NCI-H187 treated with DMSO at 0.1 percent for 48 hours (cell line): ENCODE measurements around the gene GCM1.

Source experiments
- DNase-seq: peaks from one replicate; lab custom pipeline; 2025; lab: John Stamatoyannopoulos, UW

GCM1 gene

GRCh38 chr6:53104916-53105315 is 43.7 kb downstream of the GCM1 start:
- DNase-seq, result no peak

- no peak for DNase-seq
Observed at GRCh38 chr6:53103993-53104675, 44.5 kb downstream of the GCM1 start.

DNA sequence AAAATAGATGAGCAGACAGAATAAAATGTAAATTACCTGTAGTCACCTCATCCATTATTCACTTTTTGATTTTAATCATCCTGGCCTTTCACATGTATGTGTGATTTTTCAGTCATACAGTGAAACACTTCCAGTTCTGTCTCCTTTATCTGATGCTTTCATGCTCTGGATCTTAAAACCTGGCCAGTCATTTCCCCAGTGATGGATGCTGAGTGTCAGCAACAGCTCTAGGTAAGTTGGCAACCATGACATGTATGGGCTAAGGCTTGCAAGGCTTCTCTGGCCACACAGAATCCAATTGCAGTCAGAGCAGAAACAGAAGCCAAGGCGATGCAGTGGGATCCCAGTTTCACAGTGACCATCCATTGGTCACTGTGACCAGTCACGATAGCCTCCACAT is 47.6 kb downstream of the GCM1 start:
- DNase-seq, result no peak

DNA sequence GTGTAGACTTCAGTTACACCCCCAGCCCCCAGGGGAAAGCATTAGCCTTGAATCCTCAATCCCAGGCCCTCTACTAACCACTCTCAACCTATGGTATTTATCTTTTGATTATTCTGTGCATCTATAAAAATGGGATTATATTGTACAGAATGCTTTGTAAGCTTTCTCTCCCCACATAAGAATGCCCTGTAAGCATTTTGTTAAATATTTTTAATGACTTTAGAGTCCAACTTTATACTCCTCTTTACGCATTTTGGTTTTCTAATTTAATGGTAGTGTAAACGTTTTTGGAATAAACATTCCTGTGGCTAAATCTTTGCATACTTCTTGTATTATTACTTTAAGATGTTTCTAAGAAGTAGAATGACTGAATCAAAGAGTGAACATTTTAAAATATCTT is 48.1 kb downstream of the GCM1 start:
- no peak for DNase-seq

- DNase-seq, result no peak
Observed at GRCh38 chr6:53095716-53096115, 52.9 kb downstream of the GCM1 start.

DNA sequence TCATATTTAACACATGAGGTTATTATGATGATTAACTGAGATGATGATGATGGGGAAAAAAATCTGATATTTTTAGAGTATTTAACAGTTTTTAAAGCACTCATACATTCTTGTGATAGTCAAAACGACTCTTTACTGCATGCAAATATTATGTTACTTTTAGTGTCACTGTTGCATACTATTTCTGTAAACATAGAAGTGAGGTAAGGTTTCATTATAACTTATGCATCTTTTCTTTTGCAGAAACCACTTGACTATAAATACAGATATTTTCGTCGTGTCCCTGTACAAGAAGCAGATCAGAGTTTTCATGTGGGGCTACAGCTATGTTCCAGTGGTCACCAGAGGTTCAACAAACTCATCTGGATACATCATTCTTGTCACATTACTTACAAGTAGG is 53.4 kb downstream of the GCM1 start:
- DNase-seq, result no peak

DNA sequence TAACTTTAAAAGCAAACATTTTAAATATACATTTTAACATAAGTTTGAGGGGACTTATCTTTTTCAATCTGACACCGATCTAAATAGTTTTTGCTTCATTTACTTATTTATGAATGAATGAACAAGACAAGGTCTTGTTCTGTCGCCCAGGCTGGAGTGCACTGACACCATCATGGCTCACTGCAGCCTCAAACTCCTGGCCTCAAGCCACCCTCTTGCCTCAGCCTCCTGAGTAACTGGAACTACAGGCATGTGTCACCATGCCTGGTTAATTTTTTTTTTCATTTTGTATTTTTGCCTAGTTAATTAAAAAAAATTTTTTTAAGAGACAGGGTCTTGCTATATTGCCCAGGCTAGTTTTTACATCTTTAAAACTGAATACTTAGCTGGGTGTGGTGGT is 58.1 kb downstream of the GCM1 start:
- no peak for DNase-seq

- no peak for DNase-seq
Observed at GRCh38 chr6:53089948-53090347, 58.7 kb downstream of the GCM1 start.

DNA sequence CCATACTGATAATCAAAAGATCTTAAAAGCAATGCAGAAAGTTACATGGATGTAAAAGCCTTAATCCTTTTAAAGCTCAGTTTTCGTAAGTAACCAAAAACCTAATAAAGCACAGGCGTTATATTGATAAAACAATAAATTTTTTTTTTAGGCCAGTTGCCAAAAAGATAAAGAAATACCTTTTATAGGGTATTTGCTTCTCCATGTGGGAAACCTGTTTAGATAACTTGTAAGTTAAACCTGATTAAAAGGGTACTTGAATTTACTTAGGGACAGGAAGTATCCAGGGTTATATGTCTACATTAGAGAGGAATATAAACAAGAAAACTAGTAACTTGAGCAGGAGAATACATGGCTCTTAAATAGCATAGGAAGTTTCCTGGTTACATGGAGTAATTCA is 62.3 kb downstream of the GCM1 start:
- no peak for DNase-seq

DNA sequence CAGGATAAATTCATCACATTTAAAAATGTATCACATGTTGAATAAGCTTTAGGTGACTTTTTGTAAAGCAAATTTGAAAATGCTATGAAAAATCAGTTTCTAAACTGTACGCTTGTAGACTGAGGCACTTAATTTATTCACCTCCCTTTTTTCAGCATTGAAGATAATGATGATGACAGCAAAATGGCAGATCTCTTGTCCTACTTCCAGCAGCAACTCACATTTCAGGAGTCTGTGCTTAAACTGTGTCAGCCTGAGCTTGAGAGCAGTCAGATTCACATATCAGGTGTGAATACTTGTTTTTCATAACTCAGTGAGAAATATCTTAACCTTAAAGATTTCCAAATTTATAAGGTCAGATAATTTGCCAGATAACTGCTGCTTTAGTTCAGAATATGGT is 67.8 kb downstream of the GCM1 start:
- DNase-seq, result no peak
